Stimulated activated CD8-positive, alpha-beta memory T cell treated with anti-CD3 and anti-CD28 coated beads, Interleukin-15, amount 100 ng/mL, for 1 hour (primary cell): ENCODE data around the gene AFAP1.

Experiments
- DNase-seq: peaks from one replicate; pipeline ENCODE4 v3.0.0-alpha.2; 2020; ENCODE audit warnings: low read depth

AFAP1 gene

DNA sequence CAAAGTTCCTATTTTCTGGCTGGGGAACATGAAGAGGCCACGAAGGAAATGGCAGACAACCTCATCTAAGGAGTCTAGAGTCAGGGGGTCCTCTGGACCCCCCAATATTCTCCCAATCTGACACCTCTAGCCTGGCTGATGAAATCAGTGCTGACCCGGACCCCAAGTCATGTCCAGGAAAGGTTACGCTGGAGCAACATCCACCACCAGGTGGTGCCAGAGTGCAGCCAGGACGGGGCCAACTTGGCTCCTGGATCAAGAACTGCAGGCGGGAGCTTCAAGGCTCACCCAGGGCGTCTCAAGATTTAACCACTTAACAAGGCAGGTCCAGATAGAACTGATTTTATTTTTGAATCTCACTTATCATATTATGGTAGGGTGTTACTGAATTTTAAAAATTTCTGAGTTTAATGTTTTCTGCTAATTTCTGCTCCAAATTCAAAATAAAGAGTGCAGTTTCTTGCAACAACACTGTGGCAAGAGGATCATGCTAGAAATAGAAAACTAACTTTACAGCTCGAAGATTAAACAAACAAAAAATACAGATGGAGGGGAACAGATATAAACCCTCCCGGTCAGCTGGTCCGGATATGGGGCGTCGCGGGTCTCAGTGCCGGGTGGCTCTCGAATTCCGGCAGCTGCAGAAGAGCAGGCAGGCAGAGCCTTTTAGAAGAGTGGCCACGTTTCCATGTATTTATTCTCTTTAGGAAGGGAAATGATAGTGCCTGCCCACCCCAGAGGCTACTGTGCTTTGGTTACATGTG lies 135.5 kb downstream of the AFAP1 start:
- DNase-seq: peak; percentile 77

DNA sequence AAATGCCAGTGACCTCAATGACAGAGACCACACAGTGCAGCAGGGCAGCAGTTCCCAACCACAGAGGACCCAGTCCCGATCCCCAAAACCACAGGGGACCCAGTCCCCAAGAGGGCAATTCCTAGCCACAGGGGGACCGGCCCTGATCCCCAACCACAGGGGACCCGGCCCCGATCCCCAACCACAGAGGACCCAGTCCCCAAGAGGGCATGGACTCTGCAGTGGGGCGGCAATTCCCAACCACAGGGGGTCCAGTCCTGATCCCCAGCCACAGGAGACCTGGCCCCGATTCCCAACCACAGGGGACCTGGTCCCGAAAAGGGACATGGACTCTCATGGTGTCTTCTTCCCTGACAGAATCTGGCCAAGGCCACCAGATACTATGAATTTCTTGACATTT lies 136.3 kb downstream of the AFAP1 start:
- DNase-seq: no peak

DNA sequence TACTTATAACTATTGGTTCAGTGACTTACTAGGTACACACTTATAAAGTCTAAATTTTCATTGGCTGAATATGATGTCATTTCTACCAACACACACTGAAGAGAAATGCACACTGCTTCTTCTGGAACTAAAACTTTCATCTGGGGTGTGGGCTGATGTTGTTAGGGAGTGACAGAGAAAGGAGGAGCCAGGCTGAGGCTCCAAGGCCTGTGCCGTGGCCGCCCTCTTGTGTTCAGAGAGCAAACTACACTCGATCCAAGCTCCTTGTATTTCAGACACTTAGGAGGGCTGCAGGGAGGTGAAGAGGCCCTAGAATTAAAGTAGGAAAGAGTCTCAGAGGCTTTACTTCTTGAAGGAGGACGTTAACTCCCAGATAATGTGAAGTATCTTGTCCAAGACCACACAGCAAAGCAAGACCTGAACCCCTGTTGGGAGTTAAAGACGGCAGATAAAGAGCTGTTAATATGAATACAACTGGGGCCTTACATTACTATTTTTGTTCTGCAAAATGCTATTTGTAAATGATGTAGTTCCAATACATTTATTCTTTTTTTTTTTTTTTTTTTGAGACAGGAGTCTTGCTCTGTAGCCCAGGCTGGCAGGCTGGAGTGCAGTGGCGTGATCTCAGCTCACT lies 137.5 kb downstream of the AFAP1 start:
- DNase-seq: peak; percentile 59

DNA sequence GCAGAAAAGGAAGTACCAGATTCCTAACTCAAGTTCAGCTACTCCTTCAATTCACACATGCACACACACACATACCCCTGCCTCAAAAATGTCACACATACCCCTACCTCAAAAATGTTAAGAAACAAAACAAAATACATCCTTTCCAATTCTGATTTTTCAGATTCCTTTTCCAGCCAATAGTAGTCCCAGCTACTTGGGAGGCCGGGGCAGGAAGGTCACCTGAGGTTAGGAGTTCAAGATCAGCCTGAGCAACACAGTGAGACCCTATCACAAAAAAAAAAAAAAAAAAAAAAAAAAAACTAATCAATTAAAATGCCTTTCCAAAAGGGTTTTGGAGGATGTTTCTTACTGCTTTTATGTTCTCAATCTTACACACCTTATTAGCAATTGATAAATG lies 138.0 kb downstream of the AFAP1 start:
- DNase-seq: no peak

DNA sequence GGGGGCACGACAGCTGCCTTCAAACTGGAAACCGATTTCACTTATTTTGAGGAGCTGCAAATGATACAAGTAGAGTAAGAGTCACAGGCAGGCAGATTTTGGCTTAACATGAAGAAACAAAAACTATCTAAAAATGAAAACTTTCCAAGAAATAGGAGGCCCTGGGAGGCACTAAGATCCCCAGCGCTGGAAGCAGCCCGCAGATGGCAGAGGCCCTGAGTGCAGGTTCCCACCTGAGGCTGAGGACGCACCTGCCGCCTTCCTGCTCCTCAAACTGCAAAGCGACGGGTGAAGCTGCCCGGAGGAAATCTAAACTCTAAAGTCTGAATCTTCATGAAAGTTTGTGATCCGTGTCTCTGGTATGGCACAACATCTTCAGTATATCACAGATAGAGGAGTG lies 138.7 kb downstream of the AFAP1 start:
- DNase-seq: no peak

DNA sequence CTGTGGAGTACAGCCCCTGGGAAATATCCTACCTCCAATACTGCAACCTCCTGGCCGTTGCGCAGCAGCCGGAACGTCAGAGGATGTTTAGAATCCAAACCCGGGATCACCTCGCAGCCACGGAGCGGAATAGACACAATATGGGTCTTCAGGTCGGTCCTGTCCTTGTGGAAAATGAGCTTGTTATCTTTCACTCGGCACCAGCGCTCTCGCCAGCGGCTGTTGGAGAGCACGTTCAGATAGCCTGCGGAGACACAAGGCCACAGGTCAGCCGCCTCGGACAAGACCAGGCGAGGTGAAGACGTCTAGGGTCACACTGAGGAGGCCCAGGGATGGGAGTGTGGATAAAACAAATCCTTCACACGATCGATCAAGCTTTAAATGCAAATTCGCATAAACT lies 139.3 kb downstream of the AFAP1 start:
- no peak for DNase-seq

DNA sequence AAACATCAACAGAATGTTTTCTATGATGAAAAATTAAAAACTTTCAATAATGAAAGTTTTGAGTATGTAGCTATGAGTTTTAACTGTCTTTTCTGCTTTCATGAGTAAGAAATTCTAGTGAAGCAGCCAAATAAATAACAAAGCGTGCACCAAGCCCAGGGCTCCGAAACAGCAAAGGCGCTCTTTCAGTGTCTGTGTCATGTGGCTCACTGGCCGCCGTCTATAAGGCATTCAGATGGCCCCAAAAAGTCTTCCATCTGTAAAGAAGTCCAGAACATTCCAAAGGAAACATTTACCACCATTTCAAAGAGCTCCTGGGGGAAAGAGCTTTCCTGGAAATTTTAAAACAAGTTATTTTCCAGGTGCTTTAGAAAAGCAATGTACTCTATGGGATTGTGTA lies 139.9 kb downstream of the AFAP1 start:
- no peak for DNase-seq

DNA sequence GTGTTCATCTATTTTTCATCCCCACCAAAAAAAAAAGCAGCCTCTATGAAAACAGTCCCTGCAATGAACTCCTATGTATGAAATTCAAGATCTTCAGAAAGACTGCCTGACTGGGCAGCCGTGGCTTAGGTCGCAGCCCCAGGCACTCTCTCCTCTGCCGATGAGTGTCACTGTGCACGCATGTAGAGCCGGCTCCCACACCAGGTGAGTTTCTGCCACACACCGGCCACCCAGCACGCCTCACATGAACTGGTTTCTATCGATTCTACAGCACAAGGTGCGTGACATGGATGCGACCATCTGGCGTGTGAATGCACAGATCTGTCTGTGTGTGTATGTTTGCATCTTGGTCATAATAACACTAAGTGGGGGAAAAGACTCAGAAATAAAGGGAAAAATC lies 140.4 kb downstream of the AFAP1 start:
- DNase-seq: no peak

DNA sequence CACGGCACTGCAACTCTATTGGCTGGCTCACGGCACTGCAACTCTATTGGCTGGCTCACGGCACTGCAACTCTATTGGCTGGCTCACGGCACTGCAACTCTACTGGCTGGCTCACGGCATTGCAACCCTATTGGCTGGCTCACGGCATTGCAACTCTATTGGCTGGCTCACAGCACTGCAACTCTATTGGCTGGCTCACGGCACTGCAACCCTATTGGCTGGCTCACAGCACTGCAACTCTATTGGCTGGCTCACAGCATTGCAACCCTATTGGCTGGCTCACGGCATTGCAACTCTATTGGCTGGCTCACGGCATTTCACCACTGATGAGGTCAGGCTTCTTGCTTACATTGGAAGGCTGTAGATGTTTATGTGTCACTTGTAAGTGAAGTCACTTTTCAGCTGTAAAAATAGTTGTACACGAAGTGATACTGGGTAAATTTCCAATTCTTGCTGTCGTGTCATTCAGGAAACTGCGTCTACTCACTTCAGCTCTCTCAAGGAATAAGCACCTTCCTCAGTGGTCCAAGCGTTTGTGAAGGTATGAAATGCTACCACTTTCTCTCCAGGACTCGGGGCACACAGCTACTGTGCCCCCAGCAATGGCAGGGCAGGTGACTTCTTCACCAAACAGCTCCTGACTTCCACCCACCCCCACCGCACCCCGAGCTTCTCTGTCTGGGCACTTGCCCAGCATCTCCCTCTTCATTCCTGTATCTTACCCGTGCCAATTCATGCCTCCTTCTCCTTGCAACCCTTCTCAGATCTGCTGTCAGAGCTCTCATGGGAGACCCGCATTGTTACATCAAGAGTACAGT lies 141.3 kb downstream of the AFAP1 start:
- DNase-seq: no peak

DNA sequence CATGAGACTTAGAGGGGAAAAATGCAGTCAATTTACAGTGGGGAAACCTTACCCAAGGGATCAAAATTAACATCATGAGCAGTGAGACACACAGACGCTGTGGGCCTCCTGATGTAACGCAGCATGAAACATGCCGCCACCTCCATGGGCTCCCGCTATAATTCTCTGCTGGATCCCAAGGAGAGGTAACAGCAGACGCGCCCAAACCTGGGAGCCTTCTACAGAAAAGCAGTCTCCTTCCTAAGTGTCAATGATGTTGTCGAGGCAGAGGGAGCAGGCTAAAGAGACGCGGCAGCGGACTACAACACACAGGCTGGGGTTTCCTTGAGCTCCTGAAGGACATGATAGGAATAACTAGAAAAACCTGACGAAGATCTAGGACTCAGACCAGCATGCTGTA lies 142.3 kb downstream of the AFAP1 start:
- no peak for DNase-seq

DNA sequence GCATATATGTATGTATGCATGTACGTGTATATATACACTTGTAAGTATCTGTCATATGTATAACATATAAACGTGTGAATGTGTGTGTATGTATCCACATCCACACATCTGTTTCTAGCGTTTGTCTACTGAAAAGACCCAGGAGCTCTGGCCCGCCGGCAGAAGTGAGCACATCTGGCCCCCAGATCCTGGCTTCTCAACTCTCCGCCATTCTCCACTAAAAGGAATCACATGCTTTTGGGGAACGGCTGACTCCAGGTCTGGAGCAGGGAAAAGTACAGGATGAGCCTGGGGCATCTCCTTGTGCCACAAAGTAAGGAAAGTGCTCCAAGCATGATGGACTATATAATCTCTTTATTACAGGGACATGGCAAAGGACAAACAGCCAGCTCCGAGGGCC lies 143.7 kb downstream of the AFAP1 start:
- no peak for DNase-seq

DNA sequence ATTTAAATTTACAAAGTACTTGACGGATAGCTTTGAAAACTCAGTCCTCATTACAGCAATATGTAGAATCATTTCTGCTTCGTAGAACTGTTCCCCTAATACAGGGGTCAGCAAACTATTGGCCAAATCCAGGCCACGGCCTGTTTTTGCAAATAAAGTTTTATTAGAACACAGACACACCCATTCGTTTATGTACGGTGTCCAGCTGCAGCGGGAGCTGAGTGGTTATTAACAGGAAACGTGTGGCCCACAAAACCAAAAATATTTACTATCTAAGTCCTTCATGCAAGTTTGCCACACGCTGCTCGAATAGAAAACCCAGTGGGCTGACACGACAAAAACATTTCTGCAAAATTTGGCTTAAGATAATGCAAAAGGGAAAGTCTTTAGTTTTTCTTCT lies 146.5 kb downstream of the AFAP1 start:
- DNase-seq: no peak

DNA sequence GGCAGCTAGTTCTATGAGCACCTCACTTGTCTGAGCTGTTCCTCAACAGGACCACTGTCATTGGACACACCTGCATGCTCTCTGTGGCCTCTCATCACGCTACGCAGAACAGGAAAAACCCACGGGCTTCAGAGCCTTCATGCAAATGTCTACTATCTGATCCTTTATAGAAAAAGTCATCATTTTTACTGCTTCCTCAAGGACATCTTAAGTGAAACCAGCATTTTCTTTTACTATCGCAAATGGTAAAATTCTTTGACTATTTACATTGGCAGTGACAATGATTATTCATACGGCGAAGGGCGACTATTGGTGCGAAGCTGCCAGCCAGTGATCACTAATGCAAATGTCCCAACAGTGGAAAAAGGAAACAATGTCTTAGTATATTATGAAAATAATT lies 147.0 kb downstream of the AFAP1 start:
- no peak for DNase-seq

DNA sequence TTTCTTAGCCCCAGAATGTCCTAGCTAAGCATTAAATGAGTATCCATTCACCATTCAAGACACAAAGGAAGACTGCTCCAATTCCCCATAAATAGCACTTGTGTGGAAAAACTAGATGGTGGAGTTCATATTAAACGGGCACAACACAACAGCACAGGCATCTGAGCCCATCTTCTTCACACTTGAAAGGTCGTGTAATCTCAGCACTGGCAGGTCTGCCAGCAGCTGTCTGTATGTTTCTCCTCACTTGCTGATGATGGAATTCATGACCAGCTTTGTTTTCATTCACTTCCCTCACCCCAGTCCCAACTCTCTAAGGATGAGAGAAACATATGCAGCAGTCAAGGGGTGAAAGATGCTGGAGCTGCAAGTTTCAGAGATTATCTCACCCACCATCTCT lies 148.7 kb downstream of the AFAP1 start:
- no peak for DNase-seq

DNA sequence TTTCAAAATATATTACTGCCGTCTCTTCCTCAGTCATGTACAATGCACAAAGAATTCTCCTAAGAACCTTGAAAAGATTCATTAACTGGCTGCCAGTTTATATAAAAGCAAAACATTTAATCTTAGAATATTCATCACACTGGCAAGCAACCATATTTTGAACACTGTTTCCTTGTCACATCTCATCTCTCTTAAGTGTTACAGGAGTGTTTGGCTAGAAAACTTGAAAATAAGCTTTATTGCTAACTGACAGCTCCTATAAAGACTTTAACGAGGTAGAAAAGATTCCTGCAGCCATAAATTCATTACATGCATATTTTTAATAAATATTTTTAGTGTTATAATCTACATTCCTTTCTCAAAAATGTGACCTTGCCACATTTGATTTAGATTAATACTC lies 149.6 kb downstream of the AFAP1 start:
- no peak for DNase-seq

DNA sequence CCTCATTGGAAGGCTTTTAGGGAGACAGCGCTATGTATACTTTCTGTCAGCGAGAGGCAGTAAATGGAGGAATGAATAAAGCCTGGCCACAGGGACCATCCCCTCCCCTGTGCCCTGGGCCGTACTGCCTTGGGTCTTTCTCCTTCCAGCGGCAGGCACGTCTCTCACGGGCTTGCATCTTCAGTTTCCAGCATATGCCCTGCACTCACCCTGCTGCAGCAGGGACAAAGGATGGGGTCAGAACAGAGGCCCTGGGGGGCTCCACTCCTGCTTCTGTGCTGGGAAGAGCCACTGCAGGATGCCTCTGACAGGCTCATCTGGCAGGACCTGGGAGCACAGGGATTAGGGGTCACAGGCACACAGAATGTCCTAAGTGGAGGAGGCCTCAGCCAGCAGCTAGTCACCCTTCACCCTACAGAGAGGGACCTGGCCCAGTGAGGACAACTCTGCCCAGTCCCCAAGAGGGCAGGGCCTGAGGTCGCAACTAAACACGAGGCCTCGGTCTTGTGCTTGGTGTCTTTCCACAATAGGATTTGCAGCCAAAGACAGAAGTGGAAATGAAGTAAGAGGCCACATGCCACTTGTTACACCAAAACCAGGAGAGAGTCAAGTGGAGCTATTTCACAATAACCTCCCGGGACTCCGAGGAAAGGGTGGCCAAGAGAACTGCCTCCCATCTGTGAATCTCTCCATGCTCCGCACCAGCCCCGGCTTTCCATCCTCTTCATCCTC lies 150.8 kb downstream of the AFAP1 start:
- no peak for DNase-seq

DNA sequence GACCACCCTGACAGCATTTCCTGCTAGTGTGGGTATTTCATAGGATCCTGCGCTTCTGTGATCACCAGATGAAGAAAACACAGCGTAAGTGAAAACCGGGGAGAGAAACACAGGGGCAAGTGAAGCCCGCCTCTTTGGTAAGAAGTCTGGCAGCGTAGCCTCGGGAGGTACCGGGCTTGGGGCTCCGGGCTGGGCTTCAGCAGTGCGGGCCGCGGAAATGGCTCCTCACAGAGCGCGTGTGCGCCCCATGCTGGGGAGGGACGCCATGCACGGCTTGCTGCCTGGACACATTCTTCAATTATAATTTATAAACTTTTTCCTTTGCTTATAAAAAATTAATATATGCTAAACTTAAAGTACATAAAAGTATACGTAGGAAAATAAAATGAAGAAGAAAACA lies 151.5 kb downstream of the AFAP1 start:
- DNase-seq: no peak

DNA sequence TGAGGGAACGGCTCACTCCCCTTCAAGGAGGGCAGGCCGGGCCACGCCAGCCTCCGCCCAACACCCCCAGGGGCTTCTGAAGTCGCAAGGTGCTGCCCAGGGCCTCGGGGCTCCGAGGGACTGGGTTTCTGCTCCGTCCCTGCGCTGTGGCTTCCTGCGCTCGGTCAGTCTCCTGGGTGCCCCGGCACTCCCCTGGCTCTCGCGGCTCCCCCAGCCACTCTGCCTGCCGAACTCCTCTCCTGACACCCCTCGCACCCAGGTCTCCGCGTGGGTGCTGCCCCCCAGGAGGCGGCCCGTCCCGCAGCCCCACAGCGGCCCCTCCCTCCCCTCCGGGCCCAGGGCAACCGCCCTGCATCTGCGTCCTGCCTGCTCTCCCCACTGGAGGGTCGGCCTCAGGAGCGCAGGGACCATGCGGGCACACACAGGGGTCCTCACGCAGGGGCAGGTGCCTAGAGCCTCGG lies 151.9 kb downstream of the AFAP1 start:
- no peak for DNase-seq

DNA sequence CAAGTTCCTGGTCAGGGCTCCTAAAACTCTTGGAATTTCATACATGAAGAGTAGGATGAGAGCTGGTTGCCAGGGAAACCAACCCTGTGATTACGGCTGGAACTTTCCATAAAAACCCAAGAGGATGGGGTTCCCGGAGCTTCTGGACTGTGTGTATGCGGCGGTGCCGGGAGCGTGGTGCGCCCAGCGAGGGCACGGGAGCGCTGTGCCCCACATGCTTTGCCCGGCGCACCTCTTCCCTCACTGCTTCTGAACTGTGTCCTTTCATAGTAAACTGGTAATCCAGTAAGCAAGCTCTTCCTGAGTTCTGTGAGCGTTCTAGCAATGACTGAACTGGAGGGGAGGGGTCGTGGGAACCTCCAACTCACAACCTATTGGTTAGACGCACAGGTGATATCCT lies 152.6 kb downstream of the AFAP1 start:
- no peak for DNase-seq

DNA sequence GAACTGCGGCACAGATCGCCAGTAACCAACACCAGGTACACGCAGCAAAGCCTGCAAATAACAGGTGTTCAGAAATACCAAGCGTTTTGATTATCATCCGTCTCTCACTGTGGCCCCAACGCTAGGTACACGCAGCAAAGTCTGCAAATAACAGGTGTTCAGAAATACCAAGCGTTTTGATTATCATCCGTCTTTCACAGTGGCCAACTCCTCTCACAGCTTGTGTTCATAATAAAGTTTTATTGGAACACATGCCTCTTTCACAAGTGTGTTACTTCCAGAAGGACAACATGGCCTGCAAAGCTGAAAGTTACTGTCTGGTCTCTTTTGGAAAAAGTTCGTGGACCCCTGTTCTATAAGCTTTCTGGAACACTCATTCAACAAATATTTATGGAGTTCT lies 153.1 kb downstream of the AFAP1 start:
- DNase-seq: no peak

DNA sequence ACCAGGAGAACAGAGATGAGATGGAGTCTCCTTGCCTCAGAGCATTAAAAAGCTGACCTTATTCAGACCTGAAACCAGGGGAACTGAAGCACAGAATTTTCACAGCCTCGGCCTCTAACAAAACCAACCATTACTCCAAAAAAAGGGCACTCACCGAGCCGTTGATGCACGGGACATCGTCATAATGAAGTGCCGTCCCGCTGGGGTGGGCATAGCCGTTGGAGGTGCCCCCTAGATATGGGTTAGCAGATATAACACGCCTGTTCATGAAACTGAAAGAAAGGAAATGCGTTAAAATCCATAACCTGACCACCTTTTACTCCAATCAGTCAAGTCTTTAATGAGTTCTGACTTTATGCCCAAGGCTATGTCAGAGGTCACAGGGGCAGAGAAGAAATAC lies 153.6 kb downstream of the AFAP1 start:
- DNase-seq: no peak

DNA sequence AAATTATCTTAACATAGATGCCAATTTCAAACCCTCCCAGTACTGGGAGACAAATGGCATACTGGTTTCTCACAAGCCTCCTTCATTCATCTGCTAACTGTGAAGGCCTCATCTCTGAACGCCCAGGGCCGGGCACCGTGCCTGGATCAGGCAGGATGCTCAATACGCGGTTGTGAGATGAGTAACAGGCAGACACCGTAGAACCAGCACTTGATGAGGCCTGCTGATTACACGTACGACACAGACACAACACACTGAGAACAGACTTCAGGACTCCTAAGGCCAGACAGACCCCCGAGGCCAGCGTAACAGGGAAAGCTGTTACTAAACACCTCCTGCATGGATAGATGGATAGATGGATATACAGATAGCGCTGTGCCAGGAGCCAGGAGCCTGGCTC lies 154.6 kb downstream of the AFAP1 start:
- DNase-seq: no peak
